Activated CD4-positive, alpha-beta T cell treated with anti-CD3 and anti-CD28 coated beads, Interleukin-2, amount 50 U/mL, for 4 hours (primary cell): ENCODE measurements around the gene SERF2.
A peak's percentile ranks its signal among the peaks of the same experiment; 100 is the strongest.
"Not testable (repeated sequence)": the region's sequence is repeated elsewhere in the genome, so short reads cannot be mapped to it uniquely, and the experiment has no call there.

Experiments used
- DNase-seq, 2 experiments: peaks; one replicate each; pipeline ENCODE4 v3.0.0-alpha.2; 2020

Gene SERF2

GRCh38 chr15:43794269-43795037 lies 2.3 kb downstream of the SERF2 start:
- DNase-seq, result no peak

DNA sequence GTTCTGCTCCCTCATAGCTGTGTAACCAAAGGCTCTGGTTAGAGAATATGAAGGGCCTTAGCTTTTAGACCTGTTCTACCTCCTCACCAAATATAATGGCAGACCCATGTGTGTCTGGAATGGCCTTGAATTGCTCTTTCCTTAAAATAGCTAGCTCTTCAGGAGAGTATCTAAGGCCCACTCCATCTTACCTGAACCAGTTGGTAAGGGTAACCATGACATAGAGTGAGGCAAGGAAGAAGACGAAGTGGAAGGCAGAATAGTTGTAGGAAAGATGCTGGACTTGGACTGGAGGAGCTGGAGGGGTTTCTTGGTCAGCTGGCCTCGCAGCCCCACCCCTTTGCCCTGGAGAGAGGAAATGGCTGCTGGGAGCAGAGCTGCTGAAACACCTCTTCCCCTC lies 3.1 kb downstream of the SERF2 start:
- no peak for DNase-seq

- DNase-seq, result no peak
Observed at GRCh38 chr15:43795997-43796396, 3.9 kb downstream of the SERF2 start.

GRCh38 chr15:43796566-43796965 lies 4.4 kb downstream of the SERF2 start:
- DNase-seq, result no peak

DNA sequence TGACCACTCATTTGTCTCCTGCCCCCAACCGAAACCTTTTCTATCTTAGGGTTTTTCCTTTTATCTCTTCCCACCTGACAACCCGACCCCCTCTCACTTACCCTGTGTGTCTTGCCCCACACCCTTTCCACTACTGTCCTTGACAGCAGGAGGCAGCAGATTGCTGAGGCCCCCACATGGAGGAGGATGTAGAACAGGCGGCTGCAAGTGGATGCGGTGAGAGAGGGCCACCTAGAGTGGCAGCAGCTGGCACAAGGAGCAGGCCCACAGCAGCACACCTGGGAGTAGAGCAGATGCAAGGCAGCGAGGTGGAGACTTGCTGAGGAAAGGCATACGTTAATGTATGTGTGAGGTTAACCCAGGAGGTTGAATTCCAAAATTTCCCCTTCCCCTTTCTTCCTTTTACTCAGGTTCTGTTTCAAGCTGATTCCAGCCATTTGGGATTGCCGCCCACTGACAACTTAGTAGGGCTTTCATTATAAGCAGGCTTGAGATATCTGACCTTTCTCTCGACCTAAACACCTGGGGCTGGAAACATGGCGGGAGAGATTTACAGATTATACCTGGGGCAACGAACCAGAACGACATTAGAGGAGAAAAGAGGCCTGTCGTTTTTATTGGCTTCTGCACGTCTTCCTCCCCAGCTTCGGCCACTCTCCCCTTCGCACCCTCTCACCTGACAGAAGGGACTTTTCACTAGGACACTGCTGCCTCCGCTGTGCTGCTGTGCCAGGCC lies 7.3 kb downstream of the SERF2 start:
- DNase-seq, result no peak

DNA sequence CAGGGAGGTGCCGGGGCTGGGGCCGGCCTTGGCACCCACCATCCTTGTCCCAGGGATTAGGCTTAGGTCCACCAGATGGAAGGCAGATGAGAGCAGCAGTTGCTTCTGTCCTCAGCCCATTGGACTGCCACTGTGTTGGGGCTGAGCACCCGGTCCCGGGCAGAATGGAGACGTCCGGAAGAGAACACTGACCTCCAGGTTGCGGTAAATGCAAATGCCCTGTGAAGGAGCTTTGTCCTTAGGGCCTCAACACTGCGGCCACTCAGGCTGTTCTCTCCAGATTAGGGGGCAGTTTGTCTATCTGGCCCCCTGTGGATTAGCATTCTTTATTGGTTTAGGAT lies 7.8 kb downstream of the SERF2 start, which contains the start of gene SERINC4:
TSS of gene SERINC4 (minus strand) at position 276 of the 341 bp plus-strand sequence. CDS start at position 42, 234 bp downstream.
- DNase-seq, result no peak

DNA sequence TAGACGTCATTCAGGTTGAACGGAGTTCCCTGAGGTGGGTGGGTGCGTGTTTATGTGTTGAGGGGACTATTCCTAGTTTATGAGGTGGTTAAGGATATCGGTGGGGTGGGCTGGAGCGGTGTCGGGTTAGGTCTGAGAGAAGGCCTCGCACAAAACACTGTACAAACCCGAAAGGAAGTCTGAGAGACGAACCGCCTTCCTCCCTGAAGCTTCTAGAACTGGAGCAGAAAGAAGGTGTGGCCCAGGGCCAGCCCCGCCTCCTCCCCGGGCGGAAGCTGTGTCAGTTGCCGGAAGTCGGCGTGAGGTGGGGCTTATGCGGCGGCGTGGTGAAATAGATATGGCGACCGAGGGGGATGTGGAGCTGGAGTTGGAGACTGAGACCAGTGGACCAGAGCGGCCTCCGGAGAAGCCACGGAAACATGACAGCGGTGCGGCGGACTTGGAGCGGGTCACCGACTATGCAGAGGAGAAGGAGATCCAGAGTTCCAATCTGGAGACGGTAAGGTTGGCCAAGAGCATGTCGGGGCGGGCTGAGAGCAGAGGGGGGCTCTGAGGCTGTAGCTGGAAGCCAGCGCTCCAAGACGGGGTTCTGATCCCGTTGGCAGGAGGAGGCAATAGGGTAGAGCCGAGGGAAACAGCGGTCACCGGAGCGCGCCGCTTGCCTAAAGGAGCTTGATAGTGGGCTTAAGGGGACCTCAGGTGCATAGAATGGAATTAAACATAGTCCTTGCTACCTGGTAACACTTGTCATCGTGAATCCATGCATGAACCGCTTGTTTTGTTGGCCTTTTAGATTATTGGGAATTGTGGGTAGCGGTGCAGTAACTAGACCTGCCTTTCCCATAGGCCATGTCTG lies 8.4 kb downstream of the SERF2 start, which contains the start of gene HYPK:
TSS of gene HYPK (plus strand) at position 314 of the 856 bp plus-strand sequence. CDS start at position 338, 24 bp downstream.
- peak; percentile 90 to 92 for DNase-seq

GRCh38 chr15:43802676-43803075 lies 10.6 kb downstream of the SERF2 start:
- not testable (repeated sequence) for DNase-seq

GRCh38 chr15:43808435-43808950 lies 16.4 kb downstream of the SERF2 start:
- no peak for DNase-seq

- no peak for DNase-seq
Observed at GRCh38 chr15:43808960-43809678, 17.0 kb downstream of the SERF2 start.

- DNase-seq, result not testable (repeated sequence)
Observed at GRCh38 chr15:43815064-43815463, 22.9 kb downstream of the SERF2 start.

DNA sequence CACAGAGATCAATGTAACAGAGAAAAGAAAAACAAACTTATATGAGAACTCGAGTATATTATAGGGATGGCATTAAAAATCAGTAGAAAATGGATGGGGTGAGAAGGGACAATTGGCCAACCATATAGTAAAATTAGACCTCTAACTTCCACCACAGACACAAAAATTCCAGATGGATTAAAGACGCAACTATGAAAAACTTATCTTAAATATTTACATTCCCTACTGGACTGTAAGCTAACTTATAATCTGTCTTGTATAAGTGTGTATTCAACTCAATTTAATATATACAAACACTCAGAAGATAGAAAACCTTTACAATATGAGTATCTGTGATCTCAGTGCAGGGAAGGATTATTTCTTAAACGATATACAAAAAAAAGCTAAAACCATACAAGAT lies 29.4 kb downstream of the SERF2 start:
- DNase-seq, result no peak

DNA sequence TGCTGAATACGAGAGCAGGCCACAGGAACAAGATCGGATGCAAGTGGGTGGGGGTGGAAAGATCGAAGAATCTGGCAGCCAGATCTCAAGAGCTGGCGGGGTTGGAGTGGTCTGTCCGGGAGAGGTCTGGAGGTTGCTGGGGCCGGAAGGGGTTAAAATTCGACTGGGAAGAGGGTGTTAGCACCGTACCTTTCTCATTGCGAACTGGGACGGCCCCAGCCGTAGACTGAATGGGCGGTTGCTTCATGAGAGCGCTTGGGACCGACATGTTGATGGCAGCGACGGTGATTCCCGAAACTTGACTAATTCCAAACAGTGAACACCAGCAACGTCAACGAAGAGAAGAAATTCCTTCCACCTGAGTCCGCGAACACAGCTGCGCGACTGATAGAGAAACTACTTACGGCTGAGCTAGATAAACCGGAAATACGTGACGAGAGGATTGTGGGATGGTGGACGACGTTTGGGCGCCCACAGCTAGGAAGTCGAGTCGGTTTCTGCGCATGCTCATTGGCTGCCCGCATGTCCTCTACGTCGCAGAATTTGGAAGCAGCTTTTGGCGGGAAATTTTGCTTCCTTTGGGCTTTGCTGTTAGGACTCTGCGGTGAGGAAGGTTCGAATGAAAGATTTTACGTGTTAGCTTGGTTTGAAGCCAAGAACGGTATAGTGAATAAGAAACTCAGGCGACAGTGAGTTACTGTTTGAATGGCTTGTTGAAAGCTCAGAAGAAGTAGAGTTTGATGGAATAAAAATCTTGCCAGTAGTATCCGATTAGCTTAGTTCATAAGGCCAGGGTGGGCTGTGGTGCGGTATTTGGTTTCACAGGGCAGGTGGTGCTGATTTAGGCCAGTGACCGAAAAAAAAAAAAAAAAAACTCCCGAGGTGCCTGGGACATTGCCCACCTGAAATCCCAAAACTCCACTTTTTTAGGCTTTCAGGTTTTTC lies 32.5 kb downstream of the SERF2 start, which contains the start of gene MFAP1:
TSS of gene MFAP1 (minus strand) at position 389 of the 945 bp plus-strand sequence. CDS start at position 268, 121 bp downstream.
- DNase-seq, result peak; percentile 86 to 91

GRCh38 chr15:43825305-43825704 lies 33.2 kb downstream of the SERF2 start:
- DNase-seq, result not testable (repeated sequence)

DNA sequence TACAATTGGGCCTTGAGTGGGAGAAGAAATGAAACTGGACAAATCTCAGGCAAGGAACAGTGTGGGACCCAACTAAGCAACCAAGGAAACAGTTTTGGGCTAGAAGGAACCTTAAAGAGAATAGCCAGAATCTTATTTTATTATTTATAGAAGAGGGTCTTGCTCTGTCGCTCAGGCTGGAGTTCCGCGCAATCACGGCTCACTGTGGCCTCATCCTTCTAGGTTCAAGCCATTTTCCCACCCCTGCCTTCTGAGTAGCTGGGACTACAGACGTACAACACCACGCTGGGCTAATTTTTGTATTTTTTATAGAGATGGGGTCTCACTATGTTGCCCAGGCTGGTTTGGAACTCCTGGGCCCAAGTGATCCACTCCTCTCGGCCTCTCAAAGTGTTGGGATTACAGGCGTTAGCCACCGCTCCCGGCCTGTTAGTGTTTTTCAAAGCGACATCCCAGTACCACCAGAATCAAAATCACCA lies 33.9 kb downstream of the SERF2 start:
- DNase-seq, result no peak

- peak; percentile 37 to 38 for DNase-seq
Observed at GRCh38 chr15:43826508-43827341, 34.6 kb downstream of the SERF2 start, which contains the start of gene WDR76. Gene WDR76, plus strand, starts transcription at chr15:43827002. Its CDS starts 31 bp downstream, at chr15:43827033.

DNA sequence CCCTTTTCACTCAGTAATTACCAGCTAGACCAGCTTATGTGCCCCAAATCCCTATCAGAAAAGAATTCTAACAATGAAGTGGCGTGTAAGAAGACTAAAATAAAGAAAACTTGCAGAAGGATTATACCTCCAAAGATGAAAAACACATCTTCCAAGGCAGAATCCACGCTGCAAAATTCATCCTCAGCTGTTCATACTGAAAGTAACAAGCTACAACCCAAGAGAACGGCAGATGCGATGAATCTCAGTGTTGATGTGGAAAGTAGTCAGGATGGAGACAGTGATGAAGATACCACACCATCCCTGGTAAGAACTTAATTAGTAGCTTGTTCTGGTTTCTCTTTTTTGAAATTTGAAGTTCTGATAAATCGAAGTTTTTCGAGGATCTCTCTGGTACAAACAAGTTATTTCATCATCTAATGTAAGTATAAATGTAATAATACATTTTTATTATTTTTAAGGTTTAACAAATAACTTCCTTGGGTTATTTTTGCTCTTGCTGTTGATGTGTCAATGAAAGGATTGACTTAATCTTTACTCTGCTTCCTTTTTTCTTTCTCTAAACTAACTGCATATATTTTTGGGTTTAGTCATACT lies 36.0 kb downstream of the SERF2 start:
- no peak for DNase-seq

DNA sequence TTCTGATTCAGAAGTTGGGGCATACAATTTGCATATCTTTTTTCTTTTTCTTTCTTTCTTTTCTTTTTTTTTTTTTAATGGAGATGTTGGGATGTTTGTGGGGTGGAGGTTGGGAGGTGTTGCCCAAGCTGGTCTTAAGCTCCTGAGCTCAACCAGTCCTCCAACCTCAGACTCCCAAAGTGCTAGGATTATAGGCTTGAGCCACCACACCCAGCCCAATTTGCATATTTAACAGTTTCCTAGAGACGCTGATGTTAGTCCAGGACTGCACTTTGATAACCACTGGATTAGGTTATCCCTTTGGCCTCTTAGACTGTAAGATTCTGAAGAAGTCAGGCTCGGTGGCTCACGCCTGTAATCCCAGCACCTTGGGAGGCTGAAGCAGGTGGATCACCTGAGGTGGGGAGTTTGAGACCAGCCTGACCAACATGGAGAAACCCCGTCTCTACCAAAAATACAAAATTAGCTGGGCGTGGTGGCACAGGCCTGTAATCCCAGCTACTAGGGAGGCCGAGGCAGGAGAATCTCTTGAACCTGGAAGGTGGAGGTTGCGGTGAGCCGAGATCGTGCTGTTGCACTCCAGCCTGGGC lies 37.9 kb downstream of the SERF2 start:
- DNase-seq, result not testable (repeated sequence)
